ENCODE data around the gene TNNI3K. TPM values are rescaled to one million over a fixed set of nuclear protein-coding genes. Genes with fewer than 3 reads are reported as not detected.

TNNI3K gene
- polyA plus RNA-seq, 1 donor from 2014 or later, result 3.5 TPM

GRCh38 chr1:74548961-74549750 is 314.0 kb downstream of the TNNI3K start:
- H3K4me3 ChIP-seq (ENCODE audit: low read length), result no peak overlapping the region
- no peak for TF ChIP-seq CTCF (IDR thresholded peaks at IDR 0.05; ENCODE audit: poor library complexity, severe bottlenecking)
- no peak for TF ChIP-seq REST (IDR thresholded peaks at IDR 0.05; ENCODE audit: borderline replicate concordance)
- TF ChIP-seq TAF1 (IDR thresholded peaks at IDR 0.05; ENCODE audit: low read depth), result no peak
- TF ChIP-seq SMC3 (conservative IDR thresholded peaks at IDR 0.05; ENCODE audit: poor library complexity), result no peak
- no peak for TF ChIP-seq EP300 (conservative IDR thresholded peaks at IDR 0.05; ENCODE audit: poor library complexity, severe bottlenecking)
- TF ChIP-seq MXI1 (conservative IDR thresholded peaks at IDR 0.05; ENCODE audit: poor library complexity, severe bottlenecking), result no peak
- TF ChIP-seq POLR2AphosphoS5 (IDR thresholded peaks at IDR 0.05), result no peak
- no peak for TF ChIP-seq RAD21 (conservative IDR thresholded peaks at IDR 0.05)
- TF ChIP-seq EZH2 (IDR thresholded peaks at IDR 0.05; ENCODE audit: borderline replicate concordance, insufficient read depth, low read length, poor library complexity, severe bottlenecking), result no peak
- H3K9me2 ChIP-seq (ENCODE audit: insufficient read depth, low read length), result no peaks in the 10 kb centered on the region
- no peak overlapping the region for H2AFZ ChIP-seq (ENCODE audit: low read depth, low read length)
- H3K27ac ChIP-seq (ENCODE audit: low read length), result no peak overlapping the region
- no peaks in the 10 kb centered on the region for H3K36me3 ChIP-seq (ENCODE audit: insufficient read depth, low read length)
- no peaks in the 10 kb centered on the region for H4K20me1 ChIP-seq (ENCODE audit: insufficient read depth)
- H3K4me2 ChIP-seq (ENCODE audit: low read length), result no peak overlapping the region
- H3K27me3 ChIP-seq (ENCODE audit: insufficient read depth, low read depth, low read length), result no peaks in the 10 kb centered on the region
- H3K9me3 ChIP-seq (ENCODE audit: low read length), result no peaks in the 10 kb centered on the region
- H3K9ac ChIP-seq (ENCODE audit: low read length), result no peak overlapping the region
- H3F3A ChIP-seq (ENCODE audit: insufficient read depth, low read length, poor library complexity, severe bottlenecking), result no peaks in the 10 kb centered on the region
- no peaks in the 10 kb centered on the region for H3K79me2 ChIP-seq (replicated peaks; ENCODE audit: insufficient read depth, low read length)

- Histone ChIP-seq H3K27ac (ENCODE audit: low read length) (no peak overlapping the region), H3K79me2 (replicated peaks; ENCODE audit: insufficient read depth, low read length) (no peaks in the 10 kb centered on the region), H4K20me1 (ENCODE audit: insufficient read depth) (no peaks in the 10 kb centered on the region), H3F3A (ENCODE audit: insufficient read depth, low read length, poor library complexity, severe bottlenecking) (no peaks in the 10 kb centered on the region), H3K36me3 (ENCODE audit: insufficient read depth, low read length) (no peaks in the 10 kb centered on the region), H3K27me3 (ENCODE audit: insufficient read depth, low read depth, low read length) (no peaks in the 10 kb centered on the region), H3K4me3 (ENCODE audit: low read length) (no peak overlapping the region), H2AFZ (ENCODE audit: low read depth, low read length) (no peak overlapping the region), H3K9ac (ENCODE audit: low read length) (no peak overlapping the region), H3K4me2 (ENCODE audit: low read length) (no peak overlapping the region), H3K9me2 (ENCODE audit: insufficient read depth, low read length) (no peaks in the 10 kb centered on the region), H3K9me3 (ENCODE audit: low read length) (no peaks in the 10 kb centered on the region)
- TF ChIP-seq REST (IDR thresholded peaks at IDR 0.05; ENCODE audit: borderline replicate concordance), result no peak
- TF ChIP-seq POLR2AphosphoS5 (IDR thresholded peaks at IDR 0.05), result no peak
- TF ChIP-seq MXI1 (conservative IDR thresholded peaks at IDR 0.05; ENCODE audit: poor library complexity, severe bottlenecking), result no peak
- no peak for TF ChIP-seq EP300 (conservative IDR thresholded peaks at IDR 0.05; ENCODE audit: poor library complexity, severe bottlenecking)
- no peak for TF ChIP-seq SMC3 (conservative IDR thresholded peaks at IDR 0.05; ENCODE audit: poor library complexity)
- TF ChIP-seq RAD21 (conservative IDR thresholded peaks at IDR 0.05), result no peak
- TF ChIP-seq TAF1 (IDR thresholded peaks at IDR 0.05; ENCODE audit: low read depth), result no peak
- TF ChIP-seq EZH2 (IDR thresholded peaks at IDR 0.05; ENCODE audit: borderline replicate concordance, insufficient read depth, low read length, poor library complexity, severe bottlenecking), result no peak
- TF ChIP-seq CTCF (IDR thresholded peaks at IDR 0.05; ENCODE audit: poor library complexity, severe bottlenecking), result no peak
Measured at GRCh38 chr1:74549932-74550331, 314.7 kb downstream of the TNNI3K start.

Data from neural cell (in vitro differentiated cells).